Stomach (tissue), 4 donors: Measurements from ENCODE around the gene KANK2.

ENCODE experiments used
- EP300 ChIP-seq: sonication (generic); formaldehyde crosslinking; IDR thresholded peaks from one replicate; pipeline ENCODE4 v1.6.1; 2017; ENCODE audit warnings: antibody characterized with exemption
- POLR2A ChIP-seq, 4 donors: fragments of 450-650 bp; IDR thresholded peaks; one replicate each; pipeline ENCODE4 v1.6.1; 2016; ENCODE audit warnings: antibody characterized with exemption in 4 of 4, control low read depth in 2 of 4, mild to moderate bottlenecking in 1 of 4, moderate library complexity in 1 of 4
- POLR2AphosphoS5 ChIP-seq, 3 donors: sonication (generic); formaldehyde crosslinking; IDR thresholded peaks; one replicate each; pipeline ENCODE4 v1.6.1; 2016; ENCODE audit warnings: antibody characterized with exemption in 3 of 3
- TF ChIP-seq, protein P1 (sequence below), 7 experiments: fragments of 450-650 bp in 4 of 7; fragments of 200-600 bp in 3 of 7; sonication (generic) in 3 of 7; IDR thresholded peaks; one replicate each; pipeline ENCODE4 v1.5.1; 2016 to 2019; ENCODE audit warnings: antibody characterized with exemption in 7 of 7, control low read depth in 2 of 7, mild to moderate bottlenecking in 1 of 7

DNA sequence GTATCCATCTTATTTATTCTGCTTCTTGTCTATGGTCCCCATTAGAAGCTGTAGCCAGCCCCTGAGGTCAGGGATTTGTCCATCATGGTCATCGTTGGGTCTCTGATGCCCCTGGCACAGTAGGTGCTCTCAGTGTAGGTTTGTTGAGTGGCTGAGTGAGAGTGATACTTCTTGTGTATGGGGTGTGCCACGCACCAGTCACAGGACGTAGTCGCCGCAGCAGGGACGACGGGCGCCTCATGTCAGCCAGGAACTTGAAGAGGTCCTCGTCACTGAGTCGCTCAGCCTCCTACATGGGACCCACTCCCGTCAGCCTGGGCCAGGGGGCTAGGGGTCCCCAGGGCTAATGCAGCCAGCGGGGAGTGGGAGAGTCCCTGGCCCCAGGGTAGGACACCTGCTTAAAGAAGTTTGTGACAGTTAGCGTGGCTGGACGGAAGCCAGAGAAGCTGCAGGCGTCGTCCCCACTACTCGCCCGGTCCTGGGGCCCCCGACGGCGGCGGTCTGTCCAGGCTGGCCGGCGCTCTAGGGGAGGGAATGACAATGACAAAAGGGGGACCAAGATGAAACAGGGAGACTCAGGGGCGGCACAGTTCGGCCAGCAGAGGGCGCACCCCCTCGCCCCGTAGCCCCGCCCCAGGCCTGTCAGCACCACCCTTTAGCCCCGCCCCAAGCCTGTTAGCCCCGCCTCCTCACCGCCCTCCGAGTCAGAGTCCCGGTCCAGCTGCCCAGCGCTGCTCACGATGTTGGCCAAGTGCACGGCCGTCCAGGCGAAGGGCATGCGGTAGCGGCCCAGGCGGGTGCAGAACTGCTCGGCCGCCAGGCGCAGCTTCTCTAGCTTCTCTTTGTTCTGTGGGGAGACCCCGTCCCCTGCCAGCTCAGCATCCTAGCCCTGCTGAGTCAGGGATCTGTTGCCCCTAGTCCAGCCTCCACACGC, 45.8 kb upstream of the KANK2 start:
- TF ChIP-seq, protein P1, sequence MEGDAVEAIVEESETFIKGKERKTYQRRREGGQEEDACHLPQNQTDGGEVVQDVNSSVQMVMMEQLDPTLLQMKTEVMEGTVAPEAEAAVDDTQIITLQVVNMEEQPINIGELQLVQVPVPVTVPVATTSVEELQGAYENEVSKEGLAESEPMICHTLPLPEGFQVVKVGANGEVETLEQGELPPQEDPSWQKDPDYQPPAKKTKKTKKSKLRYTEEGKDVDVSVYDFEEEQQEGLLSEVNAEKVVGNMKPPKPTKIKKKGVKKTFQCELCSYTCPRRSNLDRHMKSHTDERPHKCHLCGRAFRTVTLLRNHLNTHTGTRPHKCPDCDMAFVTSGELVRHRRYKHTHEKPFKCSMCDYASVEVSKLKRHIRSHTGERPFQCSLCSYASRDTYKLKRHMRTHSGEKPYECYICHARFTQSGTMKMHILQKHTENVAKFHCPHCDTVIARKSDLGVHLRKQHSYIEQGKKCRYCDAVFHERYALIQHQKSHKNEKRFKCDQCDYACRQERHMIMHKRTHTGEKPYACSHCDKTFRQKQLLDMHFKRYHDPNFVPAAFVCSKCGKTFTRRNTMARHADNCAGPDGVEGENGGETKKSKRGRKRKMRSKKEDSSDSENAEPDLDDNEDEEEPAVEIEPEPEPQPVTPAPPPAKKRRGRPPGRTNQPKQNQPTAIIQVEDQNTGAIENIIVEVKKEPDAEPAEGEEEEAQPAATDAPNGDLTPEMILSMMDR (IDR thresholded peaks at IDR 0.05) = peak in 5 of 7 experiments; percentile 30 to 91 (median 78)
- TF ChIP-seq POLR2A (IDR thresholded peaks at IDR 0.05) (no peak), EP300 (no peak), POLR2AphosphoS5 (IDR thresholded peaks at IDR 0.05) (peak in 2 of 3 donors; percentile 35 to 38)
